WERI-Rb-1 (cell line): Measurements from ENCODE around the gene COL17A1.

Experiments used
- DNase-seq: peaks from one replicate; pipeline ENCODE4 v3.0.0-alpha.2; 2020
- H3K27ac ChIP-seq: fragments of 250-450 bp; sonication (Bioruptor Pico); 2 replicates; pipeline ENCODE4 v1.5.1; 2020; ENCODE audit warnings: mild to moderate bottlenecking, moderate library complexity
- H3K27me3 ChIP-seq: fragments of 250-450 bp; sonication (Bioruptor Pico); 2 replicates; pipeline ENCODE4 v1.5.1; 2021; ENCODE audit warnings: mild to moderate bottlenecking, low read depth, moderate library complexity; ENCODE audit not compliant: insufficient read depth, severe bottlenecking
- H3K36me3 ChIP-seq: fragments of 250-450 bp; sonication (Bioruptor Pico); 2 replicates; pipeline ENCODE4 v1.5.1; 2020; ENCODE audit warnings: mild to moderate bottlenecking, moderate library complexity
- H3K4me3 ChIP-seq: 2 replicates; pipeline ENCODE4 v1.5.1; 2011; ENCODE audit warnings: low read depth, mild to moderate bottlenecking, control low read depth, low read length
- H3K9me3 ChIP-seq: fragments of 250-450 bp; sonication (Bioruptor Pico); 2 replicates; pipeline ENCODE4 v1.5.1; 2021; ENCODE audit warnings: mild to moderate bottlenecking, moderate library complexity; ENCODE audit not compliant: severe bottlenecking
- TF ChIP-seq, protein P1 (sequence below): IDR thresholded peaks from 2 replicates; pipeline ENCODE4 v1.5.1; 2011; ENCODE audit warnings: low read depth, mild to moderate bottlenecking, control low read depth, inconsistent platforms, low read length

COL17A1 gene

DNA sequence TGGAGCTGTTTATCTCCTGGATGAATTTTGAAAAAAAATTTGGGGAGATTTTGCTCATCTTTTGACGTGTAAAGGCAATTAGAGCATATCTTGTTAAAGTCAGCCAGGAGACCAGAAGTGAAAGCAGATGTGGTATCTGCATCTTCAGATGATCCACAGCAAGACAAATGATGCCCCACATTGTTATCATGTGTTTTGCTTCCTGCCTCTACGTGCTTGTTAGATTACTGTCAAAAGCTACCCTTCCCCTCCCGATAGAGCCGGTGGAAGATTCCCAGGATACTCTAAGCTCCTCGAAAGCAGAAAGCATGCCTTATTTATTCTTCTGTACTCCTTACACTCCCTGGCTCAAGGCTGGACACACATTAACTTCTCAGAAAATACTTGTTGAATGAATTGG lies 12.9 kb downstream of the COL17A1 start:
- TF ChIP-seq, protein P1, sequence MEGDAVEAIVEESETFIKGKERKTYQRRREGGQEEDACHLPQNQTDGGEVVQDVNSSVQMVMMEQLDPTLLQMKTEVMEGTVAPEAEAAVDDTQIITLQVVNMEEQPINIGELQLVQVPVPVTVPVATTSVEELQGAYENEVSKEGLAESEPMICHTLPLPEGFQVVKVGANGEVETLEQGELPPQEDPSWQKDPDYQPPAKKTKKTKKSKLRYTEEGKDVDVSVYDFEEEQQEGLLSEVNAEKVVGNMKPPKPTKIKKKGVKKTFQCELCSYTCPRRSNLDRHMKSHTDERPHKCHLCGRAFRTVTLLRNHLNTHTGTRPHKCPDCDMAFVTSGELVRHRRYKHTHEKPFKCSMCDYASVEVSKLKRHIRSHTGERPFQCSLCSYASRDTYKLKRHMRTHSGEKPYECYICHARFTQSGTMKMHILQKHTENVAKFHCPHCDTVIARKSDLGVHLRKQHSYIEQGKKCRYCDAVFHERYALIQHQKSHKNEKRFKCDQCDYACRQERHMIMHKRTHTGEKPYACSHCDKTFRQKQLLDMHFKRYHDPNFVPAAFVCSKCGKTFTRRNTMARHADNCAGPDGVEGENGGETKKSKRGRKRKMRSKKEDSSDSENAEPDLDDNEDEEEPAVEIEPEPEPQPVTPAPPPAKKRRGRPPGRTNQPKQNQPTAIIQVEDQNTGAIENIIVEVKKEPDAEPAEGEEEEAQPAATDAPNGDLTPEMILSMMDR: no peak
- H3K9me3 ChIP-seq: no peaks in the 10 kb centered on the region
- H3K36me3 ChIP-seq: no peaks in the 10 kb centered on the region
- H3K4me3 ChIP-seq: no peak overlapping the region
- no peak overlapping the region for H3K27ac ChIP-seq
- no peaks in the 10 kb centered on the region for H3K27me3 ChIP-seq
- no peak for DNase-seq

DNA sequence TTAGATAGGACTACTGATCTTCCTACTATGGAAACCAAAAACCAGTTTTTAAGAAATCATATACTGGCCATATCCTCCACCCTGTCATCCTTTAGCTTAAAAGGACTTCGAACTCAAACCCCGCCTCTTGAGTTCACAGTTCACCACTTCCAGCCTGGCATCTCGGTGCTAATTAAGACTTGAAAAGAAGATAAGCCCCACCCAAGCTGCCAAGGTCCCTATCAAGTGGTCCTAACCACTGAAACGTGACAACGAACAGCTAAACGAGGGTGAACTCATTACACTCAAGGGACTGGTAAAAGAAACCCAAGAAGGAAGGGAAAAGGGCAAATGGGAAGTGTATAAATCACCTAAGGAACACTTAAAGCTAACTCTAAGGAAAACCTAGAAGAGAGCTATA lies 16.1 kb downstream of the COL17A1 start:
- no peaks in the 10 kb centered on the region for H3K9me3 ChIP-seq
- no peaks in the 10 kb centered on the region for H3K27me3 ChIP-seq
- TF ChIP-seq, protein P1: no peak
- H3K36me3 ChIP-seq: no peaks in the 10 kb centered on the region
- no peak overlapping the region for H3K4me3 ChIP-seq
- no peak for DNase-seq
- H3K27ac ChIP-seq: no peak overlapping the region

DNA sequence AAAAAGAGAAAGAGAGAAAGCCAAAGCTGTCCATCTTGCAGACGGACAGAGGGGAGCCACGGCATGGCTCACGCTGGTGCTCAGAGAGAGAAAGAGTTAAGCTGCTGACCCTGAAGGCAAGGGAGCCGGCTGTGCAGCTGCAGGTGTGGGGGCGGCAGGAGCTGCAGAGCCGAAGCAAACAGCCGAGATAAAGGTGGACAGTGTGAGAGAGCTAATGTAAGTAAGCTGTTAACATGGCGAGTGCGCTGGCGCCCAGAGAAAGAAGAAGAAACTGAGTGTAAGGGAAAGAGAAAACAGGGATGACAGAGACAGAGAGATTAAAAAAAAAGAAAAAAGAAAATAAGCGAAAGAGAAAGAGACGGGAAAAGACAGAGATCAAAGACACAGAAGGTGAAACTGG lies 18.2 kb downstream of the COL17A1 start:
- no peaks in the 10 kb centered on the region for H3K9me3 ChIP-seq
- H3K4me3 ChIP-seq: peak overlapping the region; percentile 15; the same call in 1 of the 2 replicates
- no peaks in the 10 kb centered on the region for H3K36me3 ChIP-seq
- peak overlapping the region; percentile 18; the same call in 1 of the 2 replicates for H3K27ac ChIP-seq
- peak; percentile 70 for DNase-seq
- TF ChIP-seq, protein P1: no peak
- H3K27me3 ChIP-seq: no peaks in the 10 kb centered on the region

DNA sequence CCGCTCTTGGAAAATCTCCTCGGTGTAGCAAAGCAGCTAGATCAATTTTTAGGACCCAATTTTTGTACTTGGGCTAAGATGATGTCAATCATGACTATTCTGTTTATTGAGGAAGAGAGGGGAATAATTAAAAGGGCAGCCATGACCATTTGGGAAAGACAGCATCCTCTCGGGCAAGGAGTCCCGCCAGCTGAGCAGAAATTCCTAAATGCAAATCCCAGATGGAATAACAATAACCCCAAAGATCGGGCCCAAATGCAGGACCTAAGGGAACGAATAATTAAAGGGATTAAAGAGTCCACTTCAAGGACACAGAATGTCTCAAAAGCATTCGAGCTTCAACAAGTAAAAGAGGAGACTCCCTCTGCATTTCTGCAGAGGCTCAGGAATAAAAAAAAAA lies 18.7 kb downstream of the COL17A1 start:
- no peaks in the 10 kb centered on the region for H3K9me3 ChIP-seq
- DNase-seq: no peak
- H3K27ac ChIP-seq: no peak overlapping the region; the same call in 1 of the 2 replicates
- TF ChIP-seq, protein P1: no peak
- H3K36me3 ChIP-seq: no peaks in the 10 kb centered on the region
- H3K27me3 ChIP-seq: no peaks in the 10 kb centered on the region
- H3K4me3 ChIP-seq: no peak overlapping the region

DNA sequence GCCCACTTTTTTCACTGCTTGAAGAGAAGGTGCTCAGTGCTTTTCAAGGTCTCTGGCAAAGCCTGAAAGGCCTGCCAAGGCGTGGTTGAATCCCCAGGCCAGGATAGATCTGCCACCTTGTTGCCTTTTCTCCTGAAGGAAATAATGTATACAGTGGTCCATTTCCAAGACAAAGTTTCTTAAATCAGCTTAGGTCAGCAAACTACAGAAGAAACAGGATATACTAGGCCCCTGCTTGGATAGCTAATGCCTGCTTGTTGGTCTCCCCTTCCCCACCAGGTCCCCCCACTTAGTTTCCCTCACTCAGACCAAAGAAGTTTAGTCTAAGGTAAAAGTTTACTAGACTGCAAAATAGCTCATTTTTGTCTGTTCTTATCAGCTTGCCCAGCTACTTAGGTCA lies 19.9 kb downstream of the COL17A1 start:
- Histone ChIP-seq H3K27ac (no peak overlapping the region), H3K36me3 (no peaks in the 10 kb centered on the region), H3K9me3 (no peaks in the 10 kb centered on the region), H3K4me3 (no peak overlapping the region), H3K27me3 (no peaks in the 10 kb centered on the region)
- DNase-seq: no peak
- TF ChIP-seq, protein P1: no peak

DNA sequence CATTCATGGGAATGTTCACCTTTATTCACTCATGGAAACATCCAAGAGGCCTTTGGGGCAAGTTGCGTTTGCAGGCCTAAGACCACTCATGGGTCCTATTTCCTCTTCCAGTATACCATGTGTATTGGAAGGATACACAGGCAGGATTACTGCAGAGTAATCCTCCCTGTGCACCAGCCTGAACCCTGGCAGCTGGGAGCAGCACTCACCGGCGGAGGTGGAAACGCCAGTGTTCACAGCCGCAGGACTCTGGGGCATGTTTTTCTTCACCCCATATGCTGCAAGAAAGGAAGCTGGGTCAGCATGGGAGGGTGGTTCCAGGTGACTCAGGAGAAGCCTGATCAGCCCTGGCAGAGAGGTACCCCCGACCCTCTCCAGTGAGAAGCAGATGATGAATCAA lies 24.5 kb downstream of the COL17A1 start:
- peak; percentile 84 for DNase-seq
- Histone ChIP-seq H3K27me3 (no peaks in the 10 kb centered on the region), H3K36me3 (no peaks in the 10 kb centered on the region), H3K4me3 (no peak overlapping the region; the same call in 1 of the 2 replicates), H3K27ac (peak overlapping the region; percentile 65), H3K9me3 (no peaks in the 10 kb centered on the region)
- TF ChIP-seq, protein P1: no peak
